Activated CD4-positive, alpha-beta T cell treated with anti-CD3 and anti-CD28 coated beads, Interleukin-2, Interleukin-4, amounts not matched to agents 100 ng/mL and 50 ng/mL, durations not matched to agents 16 hours and 8 hours (primary cell): ENCODE data around the gene DCLK1.

Experiments used
- DNase-seq: peaks from one replicate; pipeline ENCODE4 v3.0.0-alpha.2; 2020; ENCODE audit warnings: low spot score

Gene DCLK1

DNA sequence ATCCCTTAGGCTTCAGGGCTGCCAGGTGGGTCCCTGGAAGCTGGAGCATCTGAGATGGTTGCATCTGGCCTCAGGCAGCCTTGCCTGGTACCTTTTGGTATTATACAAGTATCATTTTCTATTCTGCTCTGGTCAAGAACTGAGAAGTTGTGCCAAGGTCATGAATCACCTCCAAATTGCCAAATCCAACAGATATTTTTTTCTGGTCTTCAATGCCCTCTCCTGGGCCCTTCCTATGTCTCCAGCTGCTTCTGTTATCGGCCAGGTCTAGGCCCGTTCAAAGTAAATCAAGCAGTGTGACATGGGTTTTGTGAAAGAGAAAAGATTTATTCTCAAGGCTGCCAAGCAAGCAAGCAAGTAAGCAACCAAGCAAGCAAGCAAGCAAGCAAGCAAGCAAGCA lies 383.6 kb downstream of the DCLK1 start:
- no peak for DNase-seq

DNA sequence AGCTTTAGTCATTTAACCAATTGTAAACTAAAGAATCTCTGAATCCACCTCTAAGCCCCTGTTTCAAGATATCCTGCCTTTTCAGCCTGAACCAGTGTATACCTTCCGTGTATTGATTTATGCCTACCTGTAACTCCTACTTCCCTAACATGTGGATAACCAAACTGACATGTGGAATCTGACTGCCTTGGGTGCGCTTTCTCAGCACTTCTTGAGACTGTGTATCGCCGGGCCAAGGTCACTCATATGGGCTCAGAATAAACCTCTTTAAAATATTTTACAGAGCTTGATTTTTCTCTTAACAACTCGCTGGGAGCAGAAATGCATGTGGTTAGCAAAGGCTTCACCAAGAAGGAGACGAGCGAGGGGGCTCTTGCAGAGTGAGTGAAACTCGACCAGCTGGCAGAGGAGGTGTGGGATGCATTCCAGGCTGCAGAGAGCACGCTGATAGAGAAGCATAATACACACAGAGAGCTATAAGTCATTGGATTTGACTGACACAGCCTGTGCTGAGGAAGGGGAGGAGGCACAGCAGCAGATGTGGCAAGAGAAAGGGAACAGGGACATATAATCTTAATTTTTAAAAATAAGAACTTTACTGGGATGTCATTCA lies 386.5 kb downstream of the DCLK1 start:
- no peak for DNase-seq

GRCh38 chr13:35744144-35744543 lies 387.0 kb downstream of the DCLK1 start:
- no peak for DNase-seq

DNA sequence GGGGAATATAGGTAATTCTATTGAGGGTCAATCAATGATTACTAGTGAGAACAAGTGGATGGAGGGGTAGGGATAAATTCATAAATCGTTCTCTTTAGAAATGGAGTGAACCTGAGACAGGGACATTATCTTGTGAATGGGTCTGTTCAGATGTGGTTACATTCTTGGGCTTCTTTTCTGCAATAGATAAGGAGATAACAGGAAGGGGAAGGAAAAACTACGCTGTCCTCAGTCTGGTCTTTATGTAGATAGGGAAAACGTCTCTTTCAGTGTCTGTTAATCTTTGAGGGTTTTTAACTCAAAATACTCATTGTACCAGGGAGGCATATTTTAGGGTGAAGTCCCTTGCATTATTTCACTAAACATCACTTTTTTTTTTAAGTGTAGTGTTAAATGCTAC lies 388.0 kb downstream of the DCLK1 start:
- no peak for DNase-seq

GRCh38 chr13:35741657-35742056 lies 389.5 kb downstream of the DCLK1 start:
- no peak for DNase-seq

DNA sequence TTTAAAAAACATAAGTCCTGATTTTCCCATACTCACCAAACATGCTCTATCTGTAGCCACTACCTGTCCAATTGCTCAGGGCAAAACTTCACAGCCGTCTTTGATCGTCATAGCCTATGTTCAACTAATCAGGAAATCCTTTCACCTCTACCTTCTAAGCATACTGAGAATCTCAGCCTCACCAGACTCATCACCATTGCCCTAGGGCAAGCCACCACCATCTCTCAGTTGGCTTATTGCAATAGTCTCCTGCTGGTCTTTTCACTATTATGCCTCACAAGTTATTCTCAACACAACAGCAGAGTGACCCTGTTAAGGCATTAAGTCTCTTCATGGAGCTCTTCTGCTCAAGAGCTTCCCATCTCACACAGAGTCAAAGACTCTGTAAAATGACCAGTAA lies 394.3 kb downstream of the DCLK1 start:
- DNase-seq, result no peak

GRCh38 chr13:35733827-35734226 lies 397.4 kb downstream of the DCLK1 start:
- DNase-seq, result no peak

DNA sequence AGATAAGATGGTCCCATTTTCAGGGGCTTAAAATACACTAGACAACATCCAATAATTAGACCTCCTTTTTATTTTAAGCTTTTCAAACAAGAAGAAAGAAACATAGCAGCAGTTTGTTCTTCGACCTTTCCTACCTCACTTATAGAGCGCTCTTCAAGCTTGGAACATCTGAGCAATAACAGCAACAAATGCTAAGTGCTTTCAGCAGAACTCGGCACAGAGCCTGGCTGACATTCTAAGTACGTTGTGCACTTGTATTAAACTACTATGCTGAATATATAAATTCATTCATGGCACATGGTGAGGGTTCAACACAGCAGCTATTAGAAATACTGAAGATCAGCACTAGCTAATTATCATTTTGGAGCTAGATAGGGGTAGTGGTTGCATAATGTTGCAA lies 398.6 kb downstream of the DCLK1 start:
- DNase-seq, result no peak

- DNase-seq, result no peak
Observed at GRCh38 chr13:35731471-35731870, 399.7 kb downstream of the DCLK1 start.

DNA sequence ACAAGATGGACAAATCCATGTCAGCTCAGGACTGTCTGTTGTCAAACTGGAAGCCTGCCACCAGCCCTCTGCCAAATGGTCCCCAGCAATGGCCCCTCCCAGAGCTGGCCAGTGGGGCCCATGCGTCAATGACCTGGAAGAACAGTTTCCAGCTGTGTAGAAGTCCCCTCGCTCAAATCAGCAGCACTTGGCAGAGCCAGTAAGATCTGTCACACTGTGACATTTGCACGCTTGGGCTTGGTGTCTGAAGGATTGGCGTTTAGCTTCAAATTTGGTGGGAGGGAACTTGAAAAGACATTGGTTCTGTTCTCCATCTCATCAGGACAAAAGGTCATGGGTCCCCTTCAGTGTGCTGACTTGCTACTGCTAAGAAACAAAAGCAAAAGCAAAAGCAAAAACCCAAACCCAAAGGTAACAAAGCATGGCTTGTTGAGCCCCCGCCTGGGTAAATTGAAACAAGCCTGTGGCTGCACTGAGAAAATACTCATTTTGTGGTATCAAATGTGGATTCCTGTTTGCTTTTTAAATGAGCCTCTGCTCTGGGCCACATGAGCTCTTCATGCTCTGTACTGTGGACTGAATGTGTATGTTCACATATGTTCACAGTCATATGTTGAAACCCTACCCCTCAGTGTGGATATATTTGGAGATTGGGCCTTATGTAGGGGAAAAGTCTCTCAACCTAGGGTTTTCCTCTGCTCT lies 401.1 kb downstream of the DCLK1 start:
- DNase-seq, result no peak

- no peak for DNase-seq
Observed at GRCh38 chr13:35727881-35728280, 403.3 kb downstream of the DCLK1 start.

DNA sequence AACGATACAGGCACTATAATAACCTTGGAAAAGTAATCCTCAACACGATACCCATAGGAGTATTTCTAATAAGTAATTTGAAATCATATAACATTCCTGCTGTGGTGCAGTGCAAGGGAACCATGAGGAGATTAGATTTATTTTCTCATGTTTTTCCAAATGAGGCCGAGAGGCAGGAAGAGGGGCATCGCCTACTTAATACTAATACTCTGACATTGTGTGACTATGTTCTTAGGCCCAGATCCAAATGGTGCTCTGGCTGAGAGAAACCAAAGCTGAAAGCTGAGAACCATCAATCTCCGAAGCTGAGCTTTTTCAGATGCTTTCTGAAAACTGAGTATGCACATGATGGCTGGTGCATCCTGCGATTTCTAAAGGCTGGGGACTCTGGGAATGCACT lies 406.7 kb downstream of the DCLK1 start:
- no peak for DNase-seq

DNA sequence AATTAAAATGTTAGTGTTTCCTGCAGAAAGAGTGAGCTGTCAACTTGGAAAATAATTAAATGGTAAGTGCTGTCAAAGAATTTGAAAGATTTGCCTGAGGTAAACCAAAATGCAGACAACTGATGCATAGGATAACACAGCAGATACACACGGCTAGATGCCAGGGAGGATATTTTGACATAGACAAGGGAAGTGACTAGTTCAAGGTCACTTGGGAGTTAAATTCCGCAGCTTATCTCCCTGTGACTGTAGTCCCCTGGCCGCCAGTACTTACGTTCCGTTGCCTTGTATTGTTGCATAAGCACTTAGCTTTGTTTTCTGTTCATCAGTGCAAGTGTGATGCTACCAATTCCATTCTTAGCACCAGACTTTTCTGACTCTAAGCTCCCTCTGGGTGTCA lies 407.4 kb downstream of the DCLK1 start:
- no peak for DNase-seq

- no peak for DNase-seq
Observed at GRCh38 chr13:35723053-35723461, 408.1 kb downstream of the DCLK1 start.

GRCh38 chr13:35722458-35723052 lies 408.6 kb downstream of the DCLK1 start:
- DNase-seq, result no peak

DNA sequence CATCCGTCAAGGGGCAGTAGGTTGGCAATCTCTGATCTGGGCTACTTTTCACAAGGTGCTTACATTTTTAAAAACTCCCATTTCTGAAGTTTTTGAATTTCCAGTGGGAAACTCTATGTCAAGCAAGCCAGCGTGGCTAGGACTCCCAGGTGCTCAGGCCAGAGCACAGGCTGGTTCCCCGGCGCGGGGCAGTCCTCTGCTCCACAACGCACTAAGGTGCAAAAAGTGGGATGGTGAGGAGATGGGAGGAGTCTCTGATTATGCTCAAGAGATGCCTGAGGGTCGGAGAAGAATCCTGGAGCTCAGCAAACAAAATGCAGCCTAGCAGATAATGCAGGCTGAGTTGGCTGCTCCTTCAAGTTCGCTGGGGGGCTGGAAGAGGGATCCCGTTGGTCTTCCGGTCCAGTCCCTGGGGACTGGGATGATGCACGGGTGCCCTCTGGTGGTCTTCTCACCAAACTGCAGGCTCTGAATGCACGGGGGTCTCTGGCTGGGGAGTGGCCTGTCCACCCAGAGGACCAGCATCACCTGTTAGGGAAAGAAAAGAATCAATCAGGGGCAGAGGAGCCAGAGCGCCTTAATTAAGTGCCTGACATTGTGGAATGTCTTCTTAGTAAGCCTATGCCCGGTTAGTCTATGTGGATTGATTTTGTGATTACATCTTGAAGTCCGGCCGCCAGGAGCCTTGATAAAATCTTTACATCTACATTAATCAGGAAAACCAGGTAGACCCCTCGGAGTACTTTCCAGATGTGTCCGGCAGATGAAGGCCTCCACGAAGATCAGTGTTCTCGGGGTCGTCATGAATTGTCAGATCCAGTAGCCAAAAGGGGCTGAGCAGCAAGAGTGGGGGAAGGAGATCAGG lies 410.3 kb downstream of the DCLK1 start:
- DNase-seq, result peak; percentile 42

GRCh38 chr13:35720290-35720689 lies 410.9 kb downstream of the DCLK1 start:
- no peak for DNase-seq
